SKM-1 treated with dmso at 0.1 percent for 144 hours (cell line): Measurements from ENCODE around the gene TADA2B.

Experiments used
- DNase-seq: peaks from one replicate; lab custom pipeline; 2025; ENCODE audit not compliant: unreplicated experiment; lab: John Stamatoyannopoulos, UW

The TADA2B gene

DNA sequence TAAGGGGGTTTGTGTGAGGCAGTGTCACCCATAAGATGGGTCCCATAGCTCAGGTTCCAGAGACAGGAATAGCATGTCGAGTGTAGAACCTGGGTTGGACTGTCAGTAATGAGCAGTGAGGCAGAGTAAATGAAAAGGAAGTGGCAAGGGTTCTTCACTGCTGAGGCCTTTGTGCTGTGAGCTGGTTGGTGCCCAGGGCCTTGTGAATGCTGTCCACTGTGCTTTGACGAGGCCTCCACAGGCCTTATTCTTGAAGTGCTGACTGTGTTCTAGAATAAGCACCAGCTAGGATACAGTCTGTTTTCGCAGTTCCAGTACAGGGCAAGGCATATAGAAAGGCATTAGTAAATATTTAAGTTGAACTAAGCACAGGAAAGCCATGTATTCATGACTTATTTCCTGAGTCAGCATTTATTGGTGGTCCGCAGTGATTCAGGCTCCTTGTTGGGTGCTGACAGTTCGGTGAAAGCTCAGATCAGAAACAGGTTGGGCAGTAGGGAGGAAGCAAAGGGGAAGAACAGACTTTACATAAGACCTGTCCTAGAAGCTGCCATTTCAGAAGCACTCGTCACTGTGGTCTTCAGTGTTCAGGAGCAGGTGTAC lies 25.6 kb upstream of the TADA2B start:
- DNase-seq, result no peak

DNA sequence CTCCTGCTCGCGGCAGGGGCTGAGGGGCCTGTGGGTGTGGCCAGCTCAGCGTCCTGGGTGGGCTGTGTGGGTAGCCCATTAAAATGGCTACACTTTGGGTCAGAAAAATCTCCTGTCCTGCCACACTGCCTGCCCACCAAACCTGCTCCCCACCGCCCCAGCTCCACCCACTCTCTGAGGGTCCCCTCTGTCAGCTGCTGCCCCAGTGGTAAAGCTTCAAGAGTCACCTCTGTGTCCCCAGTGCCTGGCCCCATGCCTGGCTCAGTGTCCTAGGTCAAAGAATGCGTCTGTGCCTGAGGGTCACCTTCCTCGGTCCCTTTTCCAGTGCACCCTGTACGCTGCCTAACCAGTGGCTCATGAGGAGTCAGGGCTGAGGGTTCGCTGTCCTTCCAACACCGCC lies 24.9 kb upstream of the TADA2B start:
- no peak for DNase-seq

DNA sequence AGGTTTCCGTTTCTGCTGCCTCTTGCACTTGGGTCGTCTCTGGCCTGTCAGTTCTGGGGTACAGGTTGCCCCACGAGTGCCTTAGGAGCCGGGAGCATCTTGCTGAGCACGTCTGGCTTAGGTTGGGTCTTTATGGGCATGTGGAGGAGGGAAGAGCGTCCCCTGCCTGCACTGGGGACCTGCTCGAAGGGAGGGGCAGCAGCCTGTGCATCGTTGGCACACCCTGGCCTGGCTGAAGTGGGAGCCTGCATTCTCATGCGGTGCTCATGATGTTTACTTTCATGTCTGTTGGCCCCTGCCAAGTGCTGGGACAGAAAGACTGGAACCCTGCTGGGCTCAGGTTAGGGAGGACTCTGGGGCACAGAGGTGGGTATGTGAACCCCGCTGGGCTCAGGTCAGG lies 23.8 kb upstream of the TADA2B start:
- no peak for DNase-seq

DNA sequence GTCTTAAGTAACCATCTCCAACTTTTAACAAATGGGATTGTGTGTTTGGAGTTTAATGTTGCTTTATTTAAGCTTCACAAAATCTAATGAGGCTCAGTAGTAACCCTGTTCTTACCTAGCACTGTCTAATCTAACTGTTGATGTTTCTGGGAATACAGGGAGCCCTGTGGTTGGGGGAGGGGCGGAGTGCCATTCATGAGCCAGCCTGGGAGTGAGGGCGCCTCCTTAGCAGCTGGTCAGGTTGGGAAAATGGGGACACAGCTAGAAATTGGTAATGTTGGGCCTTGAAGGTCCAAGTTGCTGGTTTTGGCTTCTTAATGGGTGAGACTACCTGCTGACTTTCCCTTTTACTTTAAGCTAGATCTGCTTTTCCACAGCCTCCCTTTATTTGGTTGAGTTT lies 22.9 kb upstream of the TADA2B start:
- no peak for DNase-seq

DNA sequence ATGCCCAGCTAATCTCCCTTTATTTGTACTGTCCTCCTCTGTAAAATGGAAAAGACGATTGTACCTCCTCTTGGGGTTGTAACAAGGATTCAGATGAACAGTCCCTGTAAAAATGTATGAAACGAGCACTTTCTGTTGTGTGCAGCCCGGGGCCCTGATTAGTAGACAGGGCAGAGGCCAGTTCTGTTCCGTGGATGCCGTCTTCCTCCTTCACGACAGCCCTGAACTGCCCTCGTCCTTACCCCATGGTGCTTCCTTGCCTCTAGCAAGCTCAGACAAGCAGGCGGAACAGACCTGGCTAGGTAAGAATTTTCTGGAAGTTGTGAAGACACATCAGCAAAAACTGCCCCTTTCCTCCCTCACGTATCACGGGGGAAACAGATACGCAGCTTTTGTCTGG lies 22.3 kb upstream of the TADA2B start:
- DNase-seq, result no peak

DNA sequence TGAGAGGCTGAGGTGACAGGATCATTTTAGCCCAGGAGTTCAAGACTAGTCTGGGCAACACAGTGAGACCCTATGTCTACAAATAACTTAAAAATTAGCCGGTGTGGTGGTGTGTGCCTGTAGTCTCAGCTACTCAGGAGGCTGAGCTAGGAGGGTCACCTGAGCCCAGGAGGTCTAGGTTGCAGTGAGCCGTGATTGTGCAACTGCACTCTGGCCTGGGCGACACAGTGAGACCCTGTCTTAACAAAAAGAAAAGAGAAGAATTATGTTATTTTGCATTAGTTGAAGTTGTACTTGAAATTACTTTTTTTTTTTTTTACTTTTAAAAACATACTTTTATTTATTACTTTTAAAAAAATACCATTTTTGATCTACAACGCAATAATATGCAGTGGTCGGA lies 21.8 kb upstream of the TADA2B start:
- DNase-seq, result no peak

DNA sequence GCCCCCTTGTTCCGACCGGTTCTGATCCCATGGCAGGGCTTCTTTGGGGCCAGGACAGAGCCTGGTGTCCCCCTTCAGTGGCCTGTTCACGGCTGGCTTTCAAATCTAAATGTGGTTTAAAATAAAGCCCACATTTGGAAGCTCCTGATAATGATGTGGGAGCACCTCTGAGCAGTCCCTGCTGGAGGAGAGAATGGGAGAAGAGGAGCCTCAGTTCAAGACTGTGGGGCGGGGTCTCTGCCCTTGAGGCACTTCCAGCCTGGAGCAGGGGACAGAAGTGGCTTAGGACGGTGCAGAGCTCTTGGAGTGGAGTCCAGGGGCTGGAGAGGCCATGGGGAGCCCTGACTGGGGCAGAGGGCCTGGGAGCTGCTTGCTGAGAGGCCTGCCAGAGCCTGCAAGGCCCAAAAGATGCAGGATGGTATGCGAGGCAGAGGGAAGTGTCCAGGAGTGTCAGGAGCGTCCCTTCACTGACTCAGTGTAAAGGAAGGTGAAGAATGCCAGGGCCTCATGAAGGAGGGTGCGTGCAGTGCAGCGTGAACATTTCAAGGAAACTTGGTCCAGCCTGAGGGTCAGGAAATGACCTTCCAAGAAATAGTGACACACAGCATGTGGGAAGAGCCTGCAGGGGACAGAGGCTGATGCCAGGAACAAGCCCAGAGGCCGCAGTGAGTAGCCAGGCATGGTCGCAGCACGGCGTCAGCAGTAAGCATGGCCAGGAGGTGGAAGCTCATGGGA lies 21.1 kb upstream of the TADA2B start:
- no peak for DNase-seq

DNA sequence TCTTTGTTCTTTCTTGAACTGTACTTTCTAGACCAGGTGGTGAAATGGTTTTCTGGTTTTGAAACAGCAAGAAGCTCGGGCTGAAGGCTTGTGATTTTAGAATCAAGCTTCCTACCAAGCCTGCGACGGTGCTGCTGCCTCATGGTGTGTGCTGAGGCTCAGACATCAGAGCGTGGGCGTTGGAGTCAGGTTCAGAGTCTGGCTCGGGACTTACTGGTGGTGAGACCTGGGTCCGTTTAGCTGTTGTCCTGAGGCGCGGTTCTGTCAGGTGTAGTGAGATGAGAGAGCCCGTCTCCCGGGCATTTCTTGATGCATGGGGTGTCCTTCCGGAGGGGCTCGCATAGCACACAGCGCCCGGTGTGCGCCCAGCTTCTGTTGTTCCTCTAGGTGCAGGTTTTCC lies 19.7 kb upstream of the TADA2B start:
- no peak for DNase-seq

DNA sequence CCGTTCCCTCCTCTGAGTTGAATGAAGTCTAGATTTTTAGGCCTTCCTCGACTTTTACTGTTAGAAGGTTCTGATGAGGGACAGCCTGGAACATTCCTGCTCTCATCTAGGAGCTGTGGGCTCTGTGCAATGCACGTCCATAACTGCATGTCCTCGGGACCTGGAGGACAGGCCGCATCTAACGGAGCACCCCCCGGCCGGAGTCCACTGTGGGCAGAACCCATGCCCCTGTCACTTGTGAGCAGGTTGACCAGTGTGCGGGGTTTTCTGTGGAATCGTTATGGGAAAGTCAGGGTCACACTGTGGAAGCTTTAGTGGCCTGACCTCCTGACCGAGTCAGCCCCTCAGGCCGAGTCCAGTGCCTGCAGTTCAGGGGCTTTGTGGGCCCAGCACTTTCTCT lies 19.3 kb upstream of the TADA2B start:
- no peak for DNase-seq

DNA sequence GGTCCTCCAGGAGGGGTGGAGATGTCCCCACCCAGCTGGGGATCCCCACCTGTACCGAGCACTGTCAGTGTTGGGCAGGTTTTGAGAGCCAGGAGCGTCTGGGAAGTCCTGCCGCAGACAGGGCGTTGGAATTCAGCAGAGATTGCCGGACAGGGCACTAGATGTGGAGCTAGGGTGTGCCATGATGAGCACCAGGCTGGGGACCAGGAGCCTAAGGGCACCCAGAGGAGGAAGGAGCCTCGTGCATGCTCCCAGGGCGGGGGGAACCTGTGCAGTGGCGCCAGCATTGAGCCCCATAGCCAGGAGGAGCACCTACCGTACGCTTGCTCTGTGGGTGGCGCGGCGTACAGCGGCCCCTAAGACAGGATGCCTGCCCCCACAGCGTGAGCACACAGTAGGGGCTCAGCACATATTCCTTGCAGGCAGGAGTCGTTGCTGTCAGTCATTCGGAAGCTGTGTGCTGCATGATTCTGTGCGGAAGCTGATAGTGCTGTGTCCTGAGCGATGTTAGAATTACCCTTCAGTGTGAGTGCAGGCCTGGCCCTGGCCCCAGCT lies 18.8 kb upstream of the TADA2B start:
- DNase-seq, result no peak

DNA sequence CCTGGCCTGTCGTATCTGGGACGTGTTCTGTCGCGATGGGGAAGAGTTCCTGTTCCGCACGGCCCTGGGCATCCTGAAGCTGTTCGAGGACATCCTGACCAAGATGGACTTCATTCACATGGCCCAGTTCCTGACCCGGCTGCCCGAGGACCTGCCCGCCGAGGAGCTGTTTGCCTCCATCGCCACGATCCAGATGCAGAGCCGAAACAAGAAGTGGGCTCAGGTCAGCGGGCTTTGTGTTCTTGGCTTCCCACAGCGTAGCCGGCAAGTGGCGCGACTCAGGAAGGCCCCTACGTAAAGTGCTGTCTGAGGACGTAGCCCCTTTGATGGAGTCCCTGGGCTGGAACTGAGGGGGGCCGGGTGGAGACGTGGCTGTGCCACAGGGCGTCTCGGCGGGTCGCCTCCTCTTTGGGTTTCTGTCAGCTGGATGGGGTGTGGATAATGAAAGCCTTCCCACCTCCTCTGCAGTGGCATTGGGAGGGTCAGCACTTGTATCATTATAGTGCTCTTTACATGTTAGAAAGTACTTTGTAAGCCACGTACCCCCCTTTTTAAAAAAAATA lies 18.1 kb upstream of the TADA2B start:
- no peak for DNase-seq

DNA sequence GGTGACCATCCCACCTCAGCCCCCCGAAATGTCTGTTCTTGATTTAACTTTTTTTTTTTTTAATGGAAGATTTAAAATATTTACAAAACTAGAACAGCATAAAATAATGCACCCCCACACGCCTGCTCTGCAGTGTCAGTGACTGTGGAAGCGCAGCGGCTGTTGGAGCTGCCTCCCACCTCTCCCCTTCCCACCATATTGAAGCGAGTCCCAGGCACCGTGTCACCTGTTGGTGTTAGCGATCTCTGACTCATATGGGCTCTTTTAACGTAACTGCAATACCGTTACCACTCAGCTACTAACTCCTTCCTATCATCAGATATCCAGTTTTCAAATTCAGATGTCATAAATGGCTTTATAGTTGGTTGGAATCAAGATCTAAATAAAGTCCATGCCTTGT lies 17.1 kb upstream of the TADA2B start:
- no peak for DNase-seq

DNA sequence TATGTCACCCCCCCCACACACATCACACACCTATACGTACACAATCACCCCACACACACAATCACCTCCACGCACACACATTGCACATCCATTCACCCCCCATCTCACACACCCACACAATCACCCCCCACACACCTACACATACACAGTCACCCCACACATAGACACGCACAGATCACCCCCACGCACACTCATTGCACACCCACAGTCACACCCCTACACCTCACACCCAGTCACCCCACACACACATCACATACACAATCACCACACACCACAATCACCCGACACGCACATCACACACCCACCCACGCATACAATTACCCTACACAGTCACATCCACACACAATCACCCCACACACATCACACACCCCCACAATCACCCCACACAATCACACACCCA lies 15.9 kb upstream of the TADA2B start:
- DNase-seq, result no peak

DNA sequence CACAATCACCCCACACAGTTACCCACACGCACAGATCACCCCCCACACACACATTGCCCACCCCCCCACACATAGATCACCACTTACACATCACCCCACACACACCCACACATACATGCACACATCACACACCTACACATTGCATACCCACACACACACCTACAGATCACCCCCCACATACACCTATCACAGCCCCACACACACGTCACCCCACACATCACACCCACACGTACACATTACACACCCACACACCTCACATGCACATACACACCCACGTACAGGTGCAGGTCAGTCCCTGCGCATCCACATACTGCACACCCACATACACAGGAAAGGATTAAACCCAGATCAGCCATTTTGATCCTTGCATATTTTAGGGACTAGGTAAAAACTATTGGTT lies 15.3 kb upstream of the TADA2B start:
- DNase-seq, result no peak

DNA sequence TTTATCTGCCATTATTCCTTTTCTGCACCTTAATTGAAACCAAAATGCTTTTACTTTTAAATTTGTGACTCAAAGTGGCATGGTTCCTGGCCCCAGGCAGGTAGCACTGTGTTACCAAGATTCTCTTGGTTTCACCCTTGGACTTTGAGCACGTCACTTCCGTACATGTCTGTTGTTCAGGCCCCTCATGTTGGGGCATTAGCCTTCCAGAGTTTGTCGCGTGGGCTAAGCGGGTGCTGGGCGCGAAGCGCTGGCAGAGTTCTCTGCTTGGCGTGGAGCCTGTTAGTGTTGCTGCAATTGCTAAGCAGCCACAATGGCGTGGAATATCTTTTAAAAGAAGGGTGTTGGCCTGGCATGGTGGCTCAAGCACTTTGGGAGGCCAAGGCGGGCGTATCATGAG lies 14.0 kb upstream of the TADA2B start:
- DNase-seq, result no peak

DNA sequence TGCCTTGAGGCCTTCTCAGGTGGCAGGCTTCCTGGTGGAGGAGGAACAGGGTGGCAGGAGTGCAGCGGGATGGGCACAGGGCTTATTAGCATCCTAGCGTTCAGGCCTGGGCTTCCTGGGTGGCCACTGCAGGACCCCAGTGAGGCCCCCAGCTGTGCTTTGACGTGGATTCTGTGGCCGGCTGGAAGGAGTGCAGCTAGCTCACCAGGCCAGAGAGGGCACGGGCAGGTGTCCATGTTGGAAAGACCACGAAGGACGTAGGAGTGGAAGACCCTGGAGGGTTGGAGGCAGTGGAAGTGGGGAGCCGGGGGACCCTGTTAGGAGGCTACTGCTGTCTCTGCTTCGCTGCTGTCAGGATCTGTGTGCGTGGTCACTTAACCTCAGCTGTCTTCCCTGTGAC lies 13.3 kb upstream of the TADA2B start:
- DNase-seq, result no peak

DNA sequence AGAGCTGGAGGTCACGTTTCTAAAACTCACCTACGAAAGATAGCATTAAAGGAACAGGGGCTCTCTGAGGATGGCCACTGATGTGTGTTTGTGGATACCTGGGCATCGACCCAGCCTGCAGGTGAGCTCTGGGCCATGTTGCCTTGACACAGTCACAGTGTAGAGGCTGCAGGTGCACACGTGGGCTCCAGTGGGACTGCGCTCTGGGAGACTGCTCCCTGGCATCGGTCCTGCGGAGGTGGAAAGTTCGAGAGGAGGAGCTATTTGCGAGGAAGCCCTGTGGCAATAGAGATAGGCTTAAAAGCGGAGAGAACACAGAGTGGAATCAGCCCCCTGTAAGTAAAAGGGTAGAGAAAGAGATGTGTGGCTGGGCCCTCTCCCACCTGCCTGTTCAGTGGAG lies 12.3 kb upstream of the TADA2B start:
- DNase-seq, result no peak

DNA sequence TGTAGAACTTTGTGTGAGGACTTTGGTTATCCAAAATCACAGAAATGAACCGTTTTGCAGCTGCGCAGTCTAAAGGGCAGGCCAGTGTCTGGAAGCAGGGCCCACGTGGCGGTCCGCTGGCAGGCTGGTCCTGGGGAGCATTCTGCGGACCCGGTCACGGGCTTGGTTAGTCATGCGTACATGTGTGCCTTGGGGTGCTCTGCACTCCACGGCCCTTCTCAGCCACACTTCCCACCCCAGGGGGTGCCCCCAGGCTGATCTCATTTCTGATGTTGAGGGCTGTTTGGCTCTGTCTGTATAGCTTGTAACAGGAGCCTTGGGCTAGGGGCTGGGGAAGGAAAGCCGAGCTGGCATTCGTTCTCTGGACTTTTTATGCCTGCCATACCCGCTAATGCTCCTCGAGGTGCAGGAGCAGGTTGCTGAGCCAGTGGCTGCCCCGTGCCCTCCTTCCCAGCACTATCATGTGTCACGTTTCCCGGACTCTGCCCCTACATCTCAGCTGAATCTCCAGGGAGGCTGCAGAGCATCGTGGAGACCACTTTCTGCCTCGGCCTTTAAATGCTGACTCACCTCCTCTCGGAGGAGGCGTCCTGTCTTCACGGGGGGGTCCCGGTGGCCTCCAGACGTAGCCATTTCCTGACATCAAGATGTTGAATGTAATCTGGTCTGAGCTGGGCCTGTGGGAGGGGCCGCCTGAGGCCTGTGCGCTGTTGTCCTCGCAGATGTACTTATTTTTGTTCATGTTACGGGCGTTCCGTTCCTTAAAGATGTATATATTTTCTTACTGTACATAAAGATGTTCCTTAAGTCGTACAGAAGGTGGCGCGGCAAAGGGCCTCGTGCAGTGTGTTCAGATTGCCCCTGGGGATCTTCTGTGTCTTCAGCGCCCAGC lies 11.4 kb upstream of the TADA2B start:
- no peak for DNase-seq

DNA sequence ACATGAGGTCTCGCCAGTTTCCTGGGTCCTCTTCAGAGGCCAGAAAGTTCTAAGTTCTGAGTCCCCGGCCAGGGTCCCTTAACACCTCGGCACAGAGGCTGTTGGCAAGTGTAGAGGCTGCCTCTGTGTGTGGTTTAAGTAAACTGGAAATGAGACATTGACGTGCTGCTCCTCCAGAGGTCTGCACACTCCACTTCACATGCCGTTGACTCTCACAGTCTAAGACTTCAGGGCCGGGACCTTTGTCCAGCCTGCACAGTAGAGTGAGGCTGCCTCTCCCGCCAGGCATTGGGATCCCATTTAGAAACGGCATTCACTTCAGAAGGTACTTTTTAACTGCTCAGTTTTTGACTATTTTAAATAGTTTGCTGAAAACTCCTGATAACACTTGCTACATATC lies 10.6 kb upstream of the TADA2B start:
- no peak for DNase-seq

DNA sequence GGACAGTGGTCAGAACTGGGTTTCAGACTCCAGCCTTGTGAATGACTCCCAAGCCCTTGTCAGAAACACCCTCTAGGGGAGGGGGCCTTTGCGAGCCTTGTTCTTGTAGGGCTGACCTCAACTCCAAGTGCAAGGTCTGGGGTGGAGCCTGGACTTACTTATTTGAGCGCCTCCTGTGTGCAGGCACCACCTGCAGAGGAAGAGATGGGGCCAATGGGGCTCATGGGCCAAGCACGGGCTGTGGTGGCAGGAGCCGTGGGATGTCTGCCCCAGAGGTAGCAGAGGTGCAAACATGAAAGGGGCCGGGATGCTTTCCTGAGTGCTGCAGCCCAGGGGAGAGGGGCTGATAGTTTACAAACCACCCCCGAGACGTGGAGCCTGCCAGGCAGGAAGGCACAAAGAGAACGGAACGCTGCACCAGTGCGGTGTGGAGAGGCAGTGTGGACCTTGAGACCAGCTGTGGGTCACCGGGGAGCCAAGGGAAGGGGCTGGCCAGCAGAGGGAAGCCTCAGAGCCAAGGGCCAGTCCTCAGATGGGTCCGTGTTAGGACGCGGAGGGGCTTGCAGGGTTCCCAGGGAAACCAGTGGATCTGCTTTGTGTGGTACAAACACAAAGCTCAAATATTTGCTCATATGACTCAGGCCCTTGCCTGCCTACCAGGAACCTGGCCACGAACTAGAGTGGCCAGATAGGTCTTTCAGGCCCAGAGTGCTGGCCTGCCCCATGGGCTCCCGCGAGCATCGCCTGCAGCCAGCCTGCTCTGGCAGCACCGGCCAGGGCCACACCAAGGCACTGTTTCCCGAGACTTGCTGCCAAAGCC lies 8.7 kb upstream of the TADA2B start:
- no peak for DNase-seq

DNA sequence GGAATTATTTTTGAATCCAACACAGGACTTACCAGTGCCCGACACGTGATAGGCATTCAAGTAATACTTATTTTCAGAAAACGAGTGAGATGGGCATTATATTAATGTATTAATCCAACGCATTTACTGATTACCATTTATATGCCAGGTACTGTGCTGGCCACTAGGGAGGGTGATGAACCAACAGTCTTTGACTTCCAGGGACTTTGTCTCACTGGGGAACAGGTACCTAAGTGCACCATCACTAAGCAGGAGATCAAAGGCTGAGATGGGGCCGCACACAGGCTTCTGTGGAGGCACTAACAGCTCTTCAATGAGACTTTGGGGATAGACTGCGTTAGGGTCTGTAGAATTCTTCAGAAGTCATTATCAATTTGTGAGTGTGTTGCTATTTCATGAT lies 5.7 kb upstream of the TADA2B start:
- DNase-seq, result no peak
